ENCODE results near the gene NEK6. TPM values are rescaled to one million over a fixed set of nuclear protein-coding genes. Genes with fewer than 3 reads are reported as not detected.
A peak's percentile ranks its signal among the peaks of the same experiment; 100 is the strongest.

NEK6 gene
- total RNA-seq, 2 experiments from 2014 or later: 0.89 to 1.7 TPM

DNA sequence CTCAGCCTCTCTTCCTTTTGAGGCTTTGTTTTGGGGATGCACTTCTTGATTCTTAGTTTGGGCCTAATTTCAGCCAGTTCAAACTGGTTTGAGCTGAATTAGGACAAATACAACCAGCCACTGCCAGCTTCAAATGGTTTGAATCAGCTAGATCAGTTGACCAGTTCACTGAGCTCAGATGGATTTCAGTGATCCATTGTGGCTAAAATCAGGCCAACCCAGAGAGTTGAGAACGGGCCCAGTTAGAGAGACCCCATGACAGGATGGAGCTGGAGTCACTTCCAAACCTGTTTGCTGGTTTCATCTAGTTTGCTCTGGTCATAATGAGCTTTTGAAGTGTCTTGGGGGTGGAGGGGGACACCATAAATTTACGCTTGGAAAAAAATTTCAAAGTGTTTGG, 48.0 kb upstream of the NEK6 start:
- no peaks in the 10 kb centered on the region for H3K27me3 ChIP-seq (ENCODE audit: control insufficient read depth in 1 of 2, insufficient read depth in 2 of 2, low read length in 2 of 2)
- ChIA-PET POLR2A (no interaction called here), CTCF (interaction anchor here (1.2 kb wide), 1 partner anchor 83 kb away, joined by 4 read pairs; no protein-coding TSS in a partner anchor)
- Mint-ChIP-seq H3K27ac (no peak overlapping the region), H3K36me3 (ENCODE audit: low read depth) (no peaks in the 10 kb centered on the region), H3K27me3 (no peaks in the 10 kb centered on the region), H3K9me3 (no peaks in the 10 kb centered on the region), H3K4me3 (no peak overlapping the region), H3K4me1 (ENCODE audit: low read depth) (peaks cover 18% of the 10 kb centered on the region)
- TF ChIP-seq, protein P1, sequence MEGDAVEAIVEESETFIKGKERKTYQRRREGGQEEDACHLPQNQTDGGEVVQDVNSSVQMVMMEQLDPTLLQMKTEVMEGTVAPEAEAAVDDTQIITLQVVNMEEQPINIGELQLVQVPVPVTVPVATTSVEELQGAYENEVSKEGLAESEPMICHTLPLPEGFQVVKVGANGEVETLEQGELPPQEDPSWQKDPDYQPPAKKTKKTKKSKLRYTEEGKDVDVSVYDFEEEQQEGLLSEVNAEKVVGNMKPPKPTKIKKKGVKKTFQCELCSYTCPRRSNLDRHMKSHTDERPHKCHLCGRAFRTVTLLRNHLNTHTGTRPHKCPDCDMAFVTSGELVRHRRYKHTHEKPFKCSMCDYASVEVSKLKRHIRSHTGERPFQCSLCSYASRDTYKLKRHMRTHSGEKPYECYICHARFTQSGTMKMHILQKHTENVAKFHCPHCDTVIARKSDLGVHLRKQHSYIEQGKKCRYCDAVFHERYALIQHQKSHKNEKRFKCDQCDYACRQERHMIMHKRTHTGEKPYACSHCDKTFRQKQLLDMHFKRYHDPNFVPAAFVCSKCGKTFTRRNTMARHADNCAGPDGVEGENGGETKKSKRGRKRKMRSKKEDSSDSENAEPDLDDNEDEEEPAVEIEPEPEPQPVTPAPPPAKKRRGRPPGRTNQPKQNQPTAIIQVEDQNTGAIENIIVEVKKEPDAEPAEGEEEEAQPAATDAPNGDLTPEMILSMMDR (IDR thresholded peaks at IDR 0.05): no peak
- intact Hi-C loops (cut with DNase I, micrococcal nuclease): no loop called here
- DNase-seq (no peak), ATAC-seq (ENCODE audit: poor library complexity) (no peak)
- H3K36me3 ChIP-seq (ENCODE audit: insufficient read depth, low read length): no peaks in the 10 kb centered on the region
- H3K4me1 ChIP-seq (ENCODE audit: insufficient read depth, low read length): peaks cover 37% of the 10 kb centered on the region
- H3K27ac ChIP-seq (ENCODE audit: low read depth in 1 of 2, low read length in 2 of 2): no peak overlapping the region
- H3K4me3 ChIP-seq (ENCODE audit: low read length): no peak overlapping the region
- no peaks in the 10 kb centered on the region for H3K9me3 ChIP-seq (ENCODE audit: control insufficient read depth in 1 of 2, insufficient read depth in 1 of 2, low read length in 2 of 2)

DNA sequence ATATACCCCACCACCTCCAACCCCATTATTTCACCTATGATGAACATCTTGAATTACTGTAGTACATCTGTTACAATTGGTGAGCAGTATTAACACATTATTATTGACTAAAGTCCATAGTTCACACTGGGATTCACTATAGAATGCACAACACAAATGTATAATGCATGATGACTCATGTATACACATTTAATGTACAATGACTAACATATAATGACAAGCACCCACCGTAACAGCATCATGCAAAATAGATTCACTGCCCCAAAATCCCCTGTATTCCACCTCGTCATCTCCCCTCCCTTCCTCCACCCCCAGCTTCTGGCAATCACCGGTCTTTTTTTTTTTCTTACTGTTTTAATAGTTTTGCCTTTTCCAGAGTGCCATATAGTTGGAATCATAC, 47.1 kb upstream of the NEK6 start:
- Histone ChIP-seq H3K36me3 (ENCODE audit: insufficient read depth, low read length) (no peaks in the 10 kb centered on the region), H3K9me3 (ENCODE audit: control insufficient read depth in 1 of 2, insufficient read depth in 1 of 2, low read length in 2 of 2) (no peaks in the 10 kb centered on the region), H3K4me1 (ENCODE audit: insufficient read depth, low read length) (peaks cover 46% of the 10 kb centered on the region), H3K27me3 (ENCODE audit: control insufficient read depth in 1 of 2, insufficient read depth in 2 of 2, low read length in 2 of 2) (no peaks in the 10 kb centered on the region), H3K4me3 (ENCODE audit: low read length) (no peak overlapping the region), H3K27ac (ENCODE audit: low read depth in 1 of 2, low read length in 2 of 2) (no peak overlapping the region)
- POLR2A ChIA-PET: no interaction called here
- Mint-ChIP-seq H3K4me3 (no peak overlapping the region), H3K27me3 (no peaks in the 10 kb centered on the region), H3K4me1 (ENCODE audit: low read depth) (peaks cover 27% of the 10 kb centered on the region), H3K27ac (no peak overlapping the region), H3K9me3 (no peaks in the 10 kb centered on the region), H3K36me3 (ENCODE audit: low read depth) (no peaks in the 10 kb centered on the region)
- ATAC-seq (ENCODE audit: poor library complexity) (no peak), DNase-seq (peak in 1 of 14 experiments; percentile 54)
- CTCF ChIA-PET: no interaction called here
- intact Hi-C loops (cut with DNase I, micrococcal nuclease): no loop called here
- TF ChIP-seq, protein P1 (IDR thresholded peaks at IDR 0.05): no peak

DNA sequence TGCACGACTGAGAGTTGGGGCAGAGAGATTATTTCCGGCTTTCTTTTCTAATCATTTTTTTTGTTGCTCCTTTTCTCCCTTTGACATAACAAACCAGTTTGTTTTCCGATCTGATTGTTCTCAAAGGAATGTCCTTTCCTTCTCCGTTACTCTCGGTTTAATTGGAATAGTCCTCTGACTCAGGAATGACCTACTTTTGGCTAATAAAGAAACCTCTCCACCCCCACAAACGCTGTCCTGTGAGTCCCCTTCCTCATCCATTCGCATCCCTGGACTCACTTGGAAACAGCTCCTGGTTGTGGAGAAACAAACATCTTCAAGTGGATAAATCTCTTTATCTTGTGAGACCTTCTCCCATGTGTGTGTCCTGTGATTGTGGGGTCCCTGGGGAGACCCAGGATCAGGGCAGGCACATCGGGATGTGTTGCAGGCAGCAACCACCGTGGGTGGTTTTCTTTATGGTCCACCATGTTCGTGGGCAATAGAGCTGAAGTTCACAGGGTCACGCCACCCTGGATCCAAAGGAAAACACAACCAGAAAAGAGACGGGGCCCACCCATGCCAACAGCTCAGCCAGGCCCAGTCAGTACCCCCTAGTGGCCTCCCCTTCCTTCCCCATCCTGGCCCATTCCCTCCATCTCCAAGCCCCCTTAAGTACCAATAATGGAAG, 45.2 kb upstream of the NEK6 start:
- Histone ChIP-seq H3K27ac (ENCODE audit: low read depth in 1 of 2, low read length in 2 of 2) (no peak overlapping the region), H3K27me3 (ENCODE audit: control insufficient read depth in 1 of 2, insufficient read depth in 2 of 2, low read length in 2 of 2) (no peaks in the 10 kb centered on the region), H3K4me1 (ENCODE audit: insufficient read depth, low read length) (peaks cover 59% of the 10 kb centered on the region), H3K9me3 (ENCODE audit: control insufficient read depth in 1 of 2, insufficient read depth in 1 of 2, low read length in 2 of 2) (no peaks in the 10 kb centered on the region), H3K36me3 (ENCODE audit: insufficient read depth, low read length) (no peaks in the 10 kb centered on the region), H3K4me3 (ENCODE audit: low read length) (no peak overlapping the region)
- ChIA-PET POLR2A (no interaction called here), CTCF (no interaction called here)
- no peak overlapping the region for H3K27ac Mint-ChIP-seq
- no peaks in the 10 kb centered on the region for H3K27me3 Mint-ChIP-seq
- no peaks in the 10 kb centered on the region for H3K36me3 Mint-ChIP-seq (ENCODE audit: low read depth)
- H3K9me3 Mint-ChIP-seq: no peaks in the 10 kb centered on the region
- H3K4me1 Mint-ChIP-seq (ENCODE audit: low read depth): peaks cover 42% of the 10 kb centered on the region
- ATAC-seq (ENCODE audit: poor library complexity) (no peak), DNase-seq (no peak)
- H3K4me3 Mint-ChIP-seq: no peak overlapping the region
- intact Hi-C loops (cut with DNase I, micrococcal nuclease): no loop called here
- TF ChIP-seq, protein P1 (IDR thresholded peaks at IDR 0.05): no peak
